Endodermal cell (in vitro differentiated cells): ENCODE results near the gene SLC9A4. TPM values are rescaled to one million over a fixed set of nuclear protein-coding genes. Genes with fewer than 3 reads are reported as not detected.
A peak's percentile ranks its signal among the peaks of the same experiment; 100 is the strongest.

Experiments
- DNase-seq: peaks from one replicate; pipeline ENCODE4 v3.0.0-alpha.2; 2017
- H3K27ac ChIP-seq: 2 replicates; pipeline ENCODE4 v1.5.1; 2013; ENCODE audit warnings: mild to moderate bottlenecking, low read depth, low read length, moderate library complexity
- H3K27me3 ChIP-seq: 2 replicates; pipeline ENCODE4 v1.6.1; 2013; ENCODE audit warnings: mild to moderate bottlenecking, low read length, moderate library complexity; ENCODE audit not compliant: insufficient read depth, control insufficient read depth, poor library complexity, severe bottlenecking
- H3K36me3 ChIP-seq: 2 replicates; pipeline ENCODE4 v1.7.0; 2013; ENCODE audit warnings: mild to moderate bottlenecking, low read length, moderate library complexity; ENCODE audit not compliant: control insufficient read depth, insufficient read depth
- H3K4me1 ChIP-seq: one replicate; pipeline ENCODE4 v1.7.0; 2013; ENCODE audit warnings: low read length; ENCODE audit not compliant: control insufficient read depth, insufficient read depth
- H3K4me3 ChIP-seq: 2 replicates; pipeline ENCODE4 v1.5.1; 2013; ENCODE audit warnings: mild to moderate bottlenecking, low read length, moderate library complexity
- H3K9ac ChIP-seq: 2 replicates; pipeline ENCODE4 v1.6.1; 2013; ENCODE audit warnings: mild to moderate bottlenecking, low read length, moderate library complexity; ENCODE audit not compliant: poor library complexity, severe bottlenecking; ENCODE audit errors: extremely low read depth
- H3K9me3 ChIP-seq: 2 replicates; pipeline ENCODE4 v1.6.1; 2013; ENCODE audit warnings: mild to moderate bottlenecking, low read length, moderate library complexity; ENCODE audit not compliant: control insufficient read depth
- H3K27ac Mint-ChIP-seq: 2 replicates; pipeline ENCODE4 v1.8.0; 2020; ENCODE audit warnings: mixed read lengths
- H3K27me3 Mint-ChIP-seq: 2 replicates; pipeline ENCODE4 v1.8.0; 2021; ENCODE audit warnings: mild to moderate bottlenecking, mixed read lengths; ENCODE audit not compliant: insufficient read depth
- H3K36me3 Mint-ChIP-seq: 2 replicates; pipeline ENCODE4 v1.8.0; 2020; ENCODE audit warnings: low read depth, mixed read lengths
- H3K4me1 Mint-ChIP-seq: 2 replicates; pipeline ENCODE4 v1.8.0; 2020; ENCODE audit warnings: mixed read lengths
- H3K4me3 Mint-ChIP-seq: 2 replicates; pipeline ENCODE4 v1.8.0; 2020; ENCODE audit warnings: mild to moderate bottlenecking, moderate library complexity, mixed read lengths
- H3K9me3 Mint-ChIP-seq: 2 replicates; pipeline ENCODE4 v1.8.0; 2020; ENCODE audit warnings: mild to moderate bottlenecking, mixed read lengths
- WGBS, 2 experiments: methylation state at CpG; one replicate each; pipeline versions ENCODE4 v1.1.5 to v1.1.7; 2013; ENCODE audit warnings: missing lambda C conversion rate in 2 of 2, mixed read lengths in 1 of 2; ENCODE audit not compliant: insufficient coverage in 1 of 2, insufficient read length in 1 of 2; 5-methylcytosine and 5-hydroxymethylcytosine counted together
- total RNA-seq, 2 donors: library from RNA; stranded (reverse); fragmentation: NEBNext Ultra II Directional in 1 of 2; extraction: Animal tissue kit (Norgen Biotek cat#: 25700) in 1 of 2; gene quantifications; 2 replicates in 1 of 2; 3 replicates in 1 of 2; pipeline ENCODE4 v1.2.1, GENCODE V29; 2021
- TF ChIP-seq, protein P1 (sequence below): fragments of 200-600 bp; sonication (generic); conservative IDR thresholded peaks from 2 replicates; pipeline ENCODE4 v1.5.0; 2021; ENCODE audit warnings: antibody characterized with exemption, mild to moderate bottlenecking

The SLC9A4 gene
- total RNA-seq, 2 donors from 2014 or later, result 0.07 TPM; not detected in 1

DNA sequence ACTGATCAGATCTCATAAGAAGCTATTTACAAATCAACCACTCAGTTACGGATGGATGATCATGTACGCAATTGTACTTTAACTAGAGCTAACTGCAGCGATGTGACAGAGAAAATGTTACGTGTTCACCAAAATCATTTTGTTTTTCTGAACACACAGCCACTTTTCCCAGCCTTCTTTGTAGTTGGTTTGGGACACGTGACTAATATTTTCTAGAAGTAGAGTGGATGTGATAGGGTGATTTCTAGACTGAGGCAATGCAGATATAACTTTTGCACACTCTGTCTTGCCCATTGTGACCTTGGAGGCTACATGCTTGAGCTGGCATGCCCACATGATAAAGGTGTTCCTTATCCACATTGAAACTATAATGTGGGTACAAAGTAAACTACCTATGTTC, 9.9 kb upstream of the SLC9A4 start:
- Mint-ChIP-seq H3K4me3 (no peak overlapping the region), H3K9me3 (no peaks in the 10 kb centered on the region), H3K36me3 (no peaks in the 10 kb centered on the region), H3K4me1 (no peaks in the 10 kb centered on the region), H3K27ac (no peak overlapping the region), H3K27me3 (peaks cover 7% of the 10 kb centered on the region)
- Histone ChIP-seq H3K36me3 (no peaks in the 10 kb centered on the region), H3K4me1 (no peaks in the 10 kb centered on the region), H3K9ac (no peak overlapping the region), H3K4me3 (no peak overlapping the region), H3K27me3 (no peaks in the 10 kb centered on the region), H3K27ac (no peak overlapping the region), H3K9me3 (no peaks in the 10 kb centered on the region)
- DNase-seq, result no peak
- TF ChIP-seq, protein P1, sequence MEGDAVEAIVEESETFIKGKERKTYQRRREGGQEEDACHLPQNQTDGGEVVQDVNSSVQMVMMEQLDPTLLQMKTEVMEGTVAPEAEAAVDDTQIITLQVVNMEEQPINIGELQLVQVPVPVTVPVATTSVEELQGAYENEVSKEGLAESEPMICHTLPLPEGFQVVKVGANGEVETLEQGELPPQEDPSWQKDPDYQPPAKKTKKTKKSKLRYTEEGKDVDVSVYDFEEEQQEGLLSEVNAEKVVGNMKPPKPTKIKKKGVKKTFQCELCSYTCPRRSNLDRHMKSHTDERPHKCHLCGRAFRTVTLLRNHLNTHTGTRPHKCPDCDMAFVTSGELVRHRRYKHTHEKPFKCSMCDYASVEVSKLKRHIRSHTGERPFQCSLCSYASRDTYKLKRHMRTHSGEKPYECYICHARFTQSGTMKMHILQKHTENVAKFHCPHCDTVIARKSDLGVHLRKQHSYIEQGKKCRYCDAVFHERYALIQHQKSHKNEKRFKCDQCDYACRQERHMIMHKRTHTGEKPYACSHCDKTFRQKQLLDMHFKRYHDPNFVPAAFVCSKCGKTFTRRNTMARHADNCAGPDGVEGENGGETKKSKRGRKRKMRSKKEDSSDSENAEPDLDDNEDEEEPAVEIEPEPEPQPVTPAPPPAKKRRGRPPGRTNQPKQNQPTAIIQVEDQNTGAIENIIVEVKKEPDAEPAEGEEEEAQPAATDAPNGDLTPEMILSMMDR, result no peak
- WGBS, 2 experiments, result 85 to 86% methylated on average over 2 to 5 of the region's 5 CpGs

DNA sequence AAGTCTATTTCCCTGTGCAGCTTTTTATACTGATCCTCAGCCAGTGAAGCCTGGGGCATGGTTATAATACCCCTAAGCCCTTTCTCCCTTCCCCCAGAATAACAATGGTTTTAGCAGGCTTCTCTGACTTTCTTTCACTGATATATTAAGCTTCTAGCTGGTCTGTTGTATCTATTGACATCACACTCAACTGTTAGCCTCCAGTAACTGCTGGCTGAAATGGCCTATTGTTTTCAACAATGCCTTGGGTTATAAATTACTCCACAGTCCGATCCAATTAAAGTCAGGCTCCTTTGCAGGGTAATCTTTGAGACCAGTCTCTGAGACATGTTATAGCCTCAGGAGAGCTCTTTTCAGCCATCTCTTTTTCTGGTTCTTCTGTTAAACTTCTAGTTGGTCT, 2.9 kb upstream of the SLC9A4 start:
- Histone ChIP-seq H3K9ac (no peak overlapping the region), H3K4me3 (peak overlapping the region; percentile 12), H3K9me3 (peaks cover 9% of the 10 kb centered on the region), H3K36me3 (no peaks in the 10 kb centered on the region), H3K27me3 (no peaks in the 10 kb centered on the region), H3K27ac (no peak overlapping the region), H3K4me1 (peaks cover 3% of the 10 kb centered on the region)
- Mint-ChIP-seq H3K36me3 (no peaks in the 10 kb centered on the region), H3K27me3 (no peaks in the 10 kb centered on the region), H3K27ac (no peak overlapping the region), H3K4me3 (no peak overlapping the region), H3K4me1 (no peaks in the 10 kb centered on the region), H3K9me3 (no peaks in the 10 kb centered on the region)
- TF ChIP-seq, protein P1, result no peak
- no peak for DNase-seq
- WGBS, 2 experiments, result 88 to 90% methylated on average over 1 of the region's 1 CpG

DNA sequence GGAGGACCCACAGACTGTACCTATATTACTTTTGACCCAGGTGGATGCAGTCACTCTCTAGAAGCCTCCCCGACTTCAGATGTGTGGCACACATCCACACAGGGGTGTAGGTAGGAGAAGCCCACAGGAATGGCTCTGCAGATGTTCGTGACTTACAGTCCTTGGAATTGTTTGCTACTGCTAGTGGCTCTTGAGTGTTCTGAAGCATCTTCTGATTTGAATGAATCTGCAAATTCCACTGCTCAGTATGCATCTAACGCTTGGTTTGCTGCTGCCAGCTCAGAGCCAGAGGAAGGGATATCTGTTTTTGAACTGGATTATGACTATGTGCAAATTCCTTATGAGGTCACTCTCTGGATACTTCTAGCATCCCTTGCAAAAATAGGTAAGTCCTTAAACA, 605 bp downstream of the SLC9A4 start:
- TF ChIP-seq, protein P1, result no peak
- Histone ChIP-seq H3K27ac (no peak overlapping the region), H3K36me3 (no peaks in the 10 kb centered on the region), H3K9me3 (peaks cover 9% of the 10 kb centered on the region), H3K9ac (no peak overlapping the region), H3K4me1 (peaks cover 3% of the 10 kb centered on the region), H3K27me3 (peaks cover 10% of the 10 kb centered on the region), H3K4me3 (no peak overlapping the region)
- Mint-ChIP-seq H3K4me3 (no peak overlapping the region), H3K9me3 (no peaks in the 10 kb centered on the region), H3K4me1 (no peaks in the 10 kb centered on the region), H3K27ac (no peak overlapping the region), H3K36me3 (no peaks in the 10 kb centered on the region), H3K27me3 (peaks cover 3% of the 10 kb centered on the region)
- no peak for DNase-seq
- WGBS, 2 experiments, result 89 to 100% methylated on average over 1 to 3 of the region's 3 CpGs
